GM10248 (cell line): Measurements from ENCODE around the gene TLE1.

Source experiments
- CTCF ChIA-PET: fragments of 300-600 bp; sonication (Branson Sonifier 250); formaldehyde crosslinking; extraction: SDS; loops from one replicate; lab custom pipeline; 2021; ENCODE audit warnings: antibody characterized with exemption; lab: Yijun Ruan, JAX
- POLR2A ChIA-PET: fragments of 350-650 bp; sonication (Branson Sonifier 250); formaldehyde crosslinking; extraction: SDS; loops from one replicate; lab custom pipeline; 2020; ENCODE audit warnings: antibody characterized with exemption; lab: Yijun Ruan, JAX
- DNase-seq: peaks from one replicate; pipeline ENCODE4 v3.0.0; 2012; ENCODE audit errors: extremely low spot score
- TF ChIP-seq, protein P1 (sequence below): IDR thresholded peaks from 2 replicates; pipeline ENCODE4 v1.5.1; 2012; ENCODE audit warnings: mild to moderate bottlenecking, low read depth; ENCODE audit errors: extremely low read depth, missing control alignments, control extremely low read depth

TLE1 gene

DNA sequence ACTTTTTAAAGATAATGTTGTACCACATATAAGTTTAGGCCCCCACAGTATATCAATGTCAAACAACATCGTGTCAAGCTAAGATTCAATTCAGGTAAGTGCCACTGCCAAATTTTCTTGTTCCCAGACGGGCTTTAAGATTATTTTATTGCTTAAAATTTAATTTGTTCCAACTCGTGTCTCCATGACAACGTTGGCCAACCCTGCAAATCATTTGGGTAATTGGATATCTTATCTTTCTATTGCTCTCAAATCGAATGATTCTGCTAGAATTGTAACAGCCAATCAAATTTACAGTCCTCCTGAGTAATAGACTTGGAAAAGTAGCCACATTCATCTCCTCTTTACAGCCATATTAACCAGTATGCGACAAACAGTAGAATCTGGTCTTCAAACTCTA lies 19.5 kb downstream of the TLE1 start:
- ChIA-PET POLR2A (no interaction called here), CTCF (no interaction called here)
- TF ChIP-seq, protein P1, sequence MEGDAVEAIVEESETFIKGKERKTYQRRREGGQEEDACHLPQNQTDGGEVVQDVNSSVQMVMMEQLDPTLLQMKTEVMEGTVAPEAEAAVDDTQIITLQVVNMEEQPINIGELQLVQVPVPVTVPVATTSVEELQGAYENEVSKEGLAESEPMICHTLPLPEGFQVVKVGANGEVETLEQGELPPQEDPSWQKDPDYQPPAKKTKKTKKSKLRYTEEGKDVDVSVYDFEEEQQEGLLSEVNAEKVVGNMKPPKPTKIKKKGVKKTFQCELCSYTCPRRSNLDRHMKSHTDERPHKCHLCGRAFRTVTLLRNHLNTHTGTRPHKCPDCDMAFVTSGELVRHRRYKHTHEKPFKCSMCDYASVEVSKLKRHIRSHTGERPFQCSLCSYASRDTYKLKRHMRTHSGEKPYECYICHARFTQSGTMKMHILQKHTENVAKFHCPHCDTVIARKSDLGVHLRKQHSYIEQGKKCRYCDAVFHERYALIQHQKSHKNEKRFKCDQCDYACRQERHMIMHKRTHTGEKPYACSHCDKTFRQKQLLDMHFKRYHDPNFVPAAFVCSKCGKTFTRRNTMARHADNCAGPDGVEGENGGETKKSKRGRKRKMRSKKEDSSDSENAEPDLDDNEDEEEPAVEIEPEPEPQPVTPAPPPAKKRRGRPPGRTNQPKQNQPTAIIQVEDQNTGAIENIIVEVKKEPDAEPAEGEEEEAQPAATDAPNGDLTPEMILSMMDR: no peak
- DNase-seq: no peak

DNA sequence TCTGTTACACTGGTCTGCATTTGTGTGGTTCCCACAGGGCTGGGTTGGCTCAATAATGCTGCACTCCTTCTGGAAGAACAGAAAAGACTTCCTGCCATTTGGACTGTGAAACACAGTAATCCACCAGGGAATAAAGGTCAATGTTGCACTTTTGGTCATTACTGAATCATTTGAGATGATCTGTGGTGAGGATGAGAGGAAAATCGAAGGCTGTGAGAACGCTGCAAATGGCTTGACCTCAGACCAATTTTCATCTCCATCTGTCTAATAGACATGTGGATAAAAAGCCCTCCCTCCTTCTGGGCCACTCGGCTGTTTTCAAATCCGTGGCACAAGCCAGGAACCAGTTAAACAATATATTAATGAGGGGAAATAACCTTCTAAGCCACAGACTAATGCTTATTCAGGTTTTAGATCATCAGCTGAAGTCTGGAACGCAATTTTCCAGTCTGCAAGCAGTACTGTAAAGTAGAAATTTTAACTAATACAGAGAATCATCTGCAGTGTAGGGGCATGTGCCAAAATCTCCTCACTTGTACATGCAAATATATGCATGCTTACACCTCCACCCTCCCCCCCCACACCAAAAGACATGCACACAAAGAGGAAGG lies 20.2 kb downstream of the TLE1 start:
- ChIA-PET CTCF (no interaction called here), POLR2A (no interaction called here)
- TF ChIP-seq, protein P1: no peak
- DNase-seq: no peak

DNA sequence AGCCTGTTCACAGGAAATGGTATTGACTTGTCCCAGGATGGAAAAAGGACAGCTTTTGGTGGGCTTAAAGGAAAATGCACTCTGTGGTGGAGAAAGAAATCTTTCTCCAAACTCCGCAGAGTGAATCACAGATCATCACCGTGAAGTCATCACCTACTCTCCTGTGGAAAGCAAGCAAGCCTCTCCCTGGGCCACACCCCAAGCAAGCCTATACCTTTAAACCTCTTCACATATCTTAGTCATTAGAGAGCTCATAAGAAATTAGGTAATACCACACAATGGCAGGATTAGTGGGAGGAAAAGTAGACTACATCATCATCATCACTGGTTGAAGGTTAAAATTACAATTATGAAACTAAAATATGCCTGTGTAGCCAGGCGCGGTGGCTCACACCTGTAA lies 23.2 kb downstream of the TLE1 start:
- POLR2A ChIA-PET: no interaction called here
- CTCF ChIA-PET: interaction anchor here (1.2 kb wide), 1 partner anchor 12 kb away, joined by 3 read pairs; no protein-coding TSS in a partner anchor
- TF ChIP-seq, protein P1: no peak
- no peak for DNase-seq

DNA sequence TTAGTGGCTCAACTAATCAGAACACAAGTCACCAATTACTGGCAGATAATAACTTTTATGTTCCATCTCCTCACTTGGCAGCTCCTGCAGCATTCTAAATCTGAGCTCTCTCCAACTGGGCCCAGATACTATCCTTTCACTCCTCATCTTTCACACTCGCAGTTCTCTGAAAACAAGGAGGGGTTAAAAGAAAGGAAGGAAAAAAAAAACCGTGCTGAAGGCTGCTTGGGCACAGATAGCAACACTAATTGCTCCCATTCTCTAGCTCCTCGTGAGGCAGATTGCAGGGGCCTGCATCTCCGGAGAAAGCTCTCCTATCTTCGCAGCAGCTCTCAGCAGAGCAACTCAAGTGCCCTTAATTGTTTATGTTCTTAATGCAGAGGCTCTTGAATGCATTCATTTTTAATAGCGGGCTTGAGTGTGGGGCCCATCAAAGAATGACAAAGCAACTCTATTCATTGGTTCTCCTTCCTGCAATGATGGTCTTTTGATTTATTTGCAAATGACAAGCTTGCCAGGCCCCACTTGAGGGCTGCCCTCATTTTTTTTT lies 23.9 kb downstream of the TLE1 start:
- CTCF ChIA-PET: interaction anchor here (1.2 kb wide), 1 partner anchor 13 kb away, joined by 3 read pairs; no protein-coding TSS in a partner anchor
- POLR2A ChIA-PET: no interaction called here
- no peak for DNase-seq
- TF ChIP-seq, protein P1: no peak

DNA sequence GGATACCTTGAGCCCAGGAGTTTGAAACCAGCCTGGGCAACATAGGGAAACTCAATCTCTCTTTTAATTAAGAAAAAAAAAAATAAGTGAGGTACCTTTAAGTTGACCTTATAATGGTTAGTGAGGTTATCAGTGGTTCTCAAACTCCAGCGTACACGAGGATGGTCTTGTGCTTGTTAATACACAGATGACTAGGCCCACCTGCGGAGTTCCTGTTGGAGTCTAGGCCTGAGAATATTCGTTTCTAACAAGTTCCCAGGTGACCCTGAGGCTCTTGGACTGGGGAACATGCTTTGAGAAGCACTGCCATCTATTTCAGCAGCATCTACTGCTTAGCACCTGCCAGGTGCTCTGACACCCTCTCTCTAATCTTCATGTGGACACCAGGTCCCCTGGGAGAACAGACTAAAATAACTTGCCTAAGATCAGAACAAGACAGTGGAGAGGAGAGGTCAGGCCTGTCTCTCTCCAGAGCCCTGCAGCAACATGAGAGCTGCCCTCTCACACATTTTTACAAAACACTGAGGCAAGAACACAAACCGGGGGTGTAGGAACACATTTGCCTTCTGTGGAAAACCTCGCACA lies 24.6 kb downstream of the TLE1 start:
- DNase-seq: no peak
- CTCF ChIA-PET: no interaction called here
- POLR2A ChIA-PET: no interaction called here
- TF ChIP-seq, protein P1: no peak

DNA sequence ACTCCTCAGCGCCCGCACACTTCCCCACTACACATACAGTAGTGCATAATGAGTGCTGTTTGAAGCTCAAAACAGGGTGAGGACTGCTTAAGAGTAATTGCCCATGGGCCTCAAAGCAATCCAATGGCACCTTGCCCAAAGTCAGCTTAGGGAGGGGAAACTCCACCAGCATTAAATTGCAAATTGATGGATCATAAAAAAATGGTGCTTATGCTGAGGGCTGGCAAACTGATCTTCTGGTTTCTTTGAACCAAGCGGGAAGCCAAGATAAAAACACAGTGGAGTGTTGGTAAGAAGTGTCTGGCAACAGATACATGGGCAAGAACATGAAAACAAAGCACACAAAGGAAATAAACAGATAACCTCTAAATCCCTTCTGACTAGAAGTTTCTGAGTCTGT lies 28.0 kb downstream of the TLE1 start:
- DNase-seq: no peak
- CTCF ChIA-PET: no interaction called here

More for the DNA sequence above, 28.0 kb downstream of the TLE1 start:
- TF ChIP-seq, protein P1: no peak
- POLR2A ChIA-PET: interaction anchor here (0.6 kb wide), 1 partner anchor 21 kb away, joined by 7 read pairs; no protein-coding TSS in a partner anchor
